Brain microvascular endothelial cell (primary cell): ENCODE data around the gene SMG6.

Experiments
- DNase-seq: peaks from one replicate; pipeline ENCODE4 v3.0.0-alpha.2; 2020
- H3K27ac ChIP-seq: fragments of 250-450 bp; sonication (Bioruptor Pico); 2 replicates; pipeline ENCODE4 v1.5.1; 2020; ENCODE audit warnings: mild to moderate bottlenecking, moderate library complexity
- H3K27me3 ChIP-seq: fragments of 250-450 bp; sonication (Bioruptor Pico); replicated peaks from 2 replicates; pipeline ENCODE4 v1.5.1; 2020; ENCODE audit warnings: mild to moderate bottlenecking
- H3K36me3 ChIP-seq: fragments of 250-450 bp; sonication (Bioruptor Pico); replicated peaks from 2 replicates; pipeline ENCODE4 v1.5.1; 2020; ENCODE audit warnings: mild to moderate bottlenecking
- H3K4me3 ChIP-seq: 2 replicates; pipeline ENCODE4 v1.5.1; 2011; ENCODE audit warnings: low read depth, mild to moderate bottlenecking, control low read depth, low read length, moderate library complexity
- in situ Hi-C: cut with HindIII; loops from 2 replicates; pipeline ENCODE4 v1.10.0; 2017; ENCODE audit warnings: low sequenced_read_pairs, low pct_ligation_motif_present
- TF ChIP-seq, protein P1 (sequence below): IDR thresholded peaks from 2 replicates; pipeline ENCODE4 v1.5.1; 2011; ENCODE audit warnings: low read depth, mild to moderate bottlenecking, moderate library complexity, low read length, control low read depth, inconsistent platforms; ENCODE audit errors: missing control alignments

SMG6 gene

DNA sequence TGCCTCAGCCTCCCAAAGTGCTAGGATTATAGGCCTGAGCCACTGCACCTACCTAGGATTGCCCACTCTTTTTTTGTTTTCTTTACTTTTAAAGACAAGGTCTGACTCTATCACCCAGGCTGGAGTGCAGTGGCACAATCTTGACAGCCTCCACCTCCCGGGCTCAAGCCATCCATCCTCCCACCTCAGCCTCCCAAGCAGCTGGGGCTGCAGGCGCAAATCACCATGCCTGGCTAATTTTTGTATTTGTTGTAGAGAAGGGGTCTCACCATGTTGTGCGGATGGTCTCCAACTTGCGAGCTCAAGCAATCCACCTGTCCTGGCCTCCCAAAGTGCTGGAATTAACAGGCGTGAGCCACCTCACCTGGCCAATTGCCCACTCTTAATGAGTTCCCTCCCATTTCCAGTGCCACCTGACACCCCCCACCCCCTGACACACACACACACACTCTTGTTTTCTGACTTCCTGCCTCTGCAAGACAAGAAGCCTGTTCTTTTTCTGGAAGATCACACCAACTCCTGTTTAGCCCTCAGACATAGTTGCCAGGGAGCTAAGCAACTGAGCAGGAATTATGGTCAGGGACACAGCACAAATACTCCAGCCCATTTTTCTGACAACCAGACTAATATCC lies 259.2 kb downstream of the SMG6 start:
- H3K27me3 ChIP-seq: no peaks in the 10 kb centered on the region
- TF ChIP-seq, protein P1, sequence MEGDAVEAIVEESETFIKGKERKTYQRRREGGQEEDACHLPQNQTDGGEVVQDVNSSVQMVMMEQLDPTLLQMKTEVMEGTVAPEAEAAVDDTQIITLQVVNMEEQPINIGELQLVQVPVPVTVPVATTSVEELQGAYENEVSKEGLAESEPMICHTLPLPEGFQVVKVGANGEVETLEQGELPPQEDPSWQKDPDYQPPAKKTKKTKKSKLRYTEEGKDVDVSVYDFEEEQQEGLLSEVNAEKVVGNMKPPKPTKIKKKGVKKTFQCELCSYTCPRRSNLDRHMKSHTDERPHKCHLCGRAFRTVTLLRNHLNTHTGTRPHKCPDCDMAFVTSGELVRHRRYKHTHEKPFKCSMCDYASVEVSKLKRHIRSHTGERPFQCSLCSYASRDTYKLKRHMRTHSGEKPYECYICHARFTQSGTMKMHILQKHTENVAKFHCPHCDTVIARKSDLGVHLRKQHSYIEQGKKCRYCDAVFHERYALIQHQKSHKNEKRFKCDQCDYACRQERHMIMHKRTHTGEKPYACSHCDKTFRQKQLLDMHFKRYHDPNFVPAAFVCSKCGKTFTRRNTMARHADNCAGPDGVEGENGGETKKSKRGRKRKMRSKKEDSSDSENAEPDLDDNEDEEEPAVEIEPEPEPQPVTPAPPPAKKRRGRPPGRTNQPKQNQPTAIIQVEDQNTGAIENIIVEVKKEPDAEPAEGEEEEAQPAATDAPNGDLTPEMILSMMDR: no peak
- H3K4me3 ChIP-seq: no peak overlapping the region
- no peak for DNase-seq
- H3K36me3 ChIP-seq: peaks cover 5% of the 10 kb centered on the region
- in situ Hi-C loops: no loop called here
- H3K27ac ChIP-seq: no peak overlapping the region

DNA sequence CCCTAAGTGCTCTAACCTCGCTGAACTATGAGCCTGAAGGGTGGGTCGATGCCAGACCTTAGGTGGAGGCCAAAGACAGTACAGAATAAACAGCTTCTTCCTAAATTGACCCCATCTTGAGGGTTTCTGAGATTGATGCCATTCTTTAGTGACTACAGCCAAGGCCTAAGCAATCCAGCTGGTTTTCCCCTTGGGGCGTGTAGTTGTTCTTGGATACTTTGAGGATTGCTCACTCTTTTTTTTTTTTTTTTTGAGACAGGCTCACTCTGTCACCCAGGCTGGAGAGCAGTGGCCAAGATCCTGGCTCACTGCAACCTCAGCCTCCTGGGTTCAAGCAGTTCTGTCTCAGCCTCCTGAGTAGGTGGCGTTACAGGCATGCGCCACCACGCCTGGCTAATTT lies 259.8 kb downstream of the SMG6 start:
- TF ChIP-seq, protein P1: no peak
- Histone ChIP-seq H3K27ac (peak overlapping the region; percentile 4), H3K27me3 (no peaks in the 10 kb centered on the region), H3K36me3 (peaks cover 5% of the 10 kb centered on the region), H3K4me3 (no peak overlapping the region)
- DNase-seq: no peak
- in situ Hi-C loops: no loop called here

DNA sequence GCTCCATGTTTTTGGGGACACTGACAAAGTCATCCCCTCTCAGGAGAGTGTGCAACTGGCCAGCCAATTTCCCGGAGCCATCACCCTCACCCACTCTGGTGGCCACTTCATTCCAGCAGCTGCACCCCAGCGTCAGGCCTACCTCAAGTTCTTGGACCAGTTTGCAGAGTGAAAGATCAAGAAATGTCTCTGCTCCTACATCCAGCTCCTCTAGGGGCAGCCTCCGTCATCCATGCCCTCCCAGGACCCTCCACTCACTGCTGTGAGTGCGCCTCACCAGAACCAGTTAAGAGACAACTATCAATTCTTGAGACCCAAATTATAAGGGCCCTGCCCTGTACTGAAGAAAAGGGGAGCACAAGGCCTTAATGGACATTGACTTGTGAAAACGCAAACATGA lies 260.7 kb downstream of the SMG6 start:
- Histone ChIP-seq H3K27me3 (no peaks in the 10 kb centered on the region), H3K27ac (no peak overlapping the region), H3K4me3 (peak overlapping the region; percentile 85), H3K36me3 (peaks cover 10% of the 10 kb centered on the region)
- TF ChIP-seq, protein P1: peak; percentile 30
- no peak for DNase-seq
- in situ Hi-C loops: no loop called here

DNA sequence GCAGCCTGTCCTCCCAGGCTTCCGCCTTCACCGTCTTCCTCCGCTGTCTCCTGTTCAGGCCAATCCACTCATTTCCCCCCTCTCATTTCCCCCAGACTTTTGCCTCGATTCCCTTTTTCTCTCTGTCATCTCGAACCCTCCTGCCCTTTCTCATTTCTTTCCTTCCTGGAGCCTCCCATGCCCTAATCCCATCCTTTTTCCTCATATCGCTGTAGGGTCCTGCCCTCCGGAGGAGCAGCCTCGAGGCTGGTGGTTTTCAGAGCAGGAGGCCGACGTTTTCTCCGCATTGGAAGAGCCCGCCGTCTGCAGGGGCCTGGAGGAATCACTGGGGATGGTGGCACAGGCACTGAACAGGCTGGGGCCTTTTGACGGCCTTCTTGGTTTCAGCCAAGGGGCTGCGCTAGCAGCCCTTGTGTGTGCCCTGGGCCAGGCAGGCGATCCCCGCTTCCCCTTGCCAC lies 261.2 kb downstream of the SMG6 start:
- DNase-seq: no peak
- no peaks in the 10 kb centered on the region for H3K27me3 ChIP-seq
- TF ChIP-seq, protein P1: peak; percentile 67
- in situ Hi-C loops: no loop called here
- H3K36me3 ChIP-seq: peaks cover 10% of the 10 kb centered on the region
- peak overlapping the region; percentile 85 for H3K4me3 ChIP-seq
- peak overlapping the region; percentile 88 for H3K27ac ChIP-seq

DNA sequence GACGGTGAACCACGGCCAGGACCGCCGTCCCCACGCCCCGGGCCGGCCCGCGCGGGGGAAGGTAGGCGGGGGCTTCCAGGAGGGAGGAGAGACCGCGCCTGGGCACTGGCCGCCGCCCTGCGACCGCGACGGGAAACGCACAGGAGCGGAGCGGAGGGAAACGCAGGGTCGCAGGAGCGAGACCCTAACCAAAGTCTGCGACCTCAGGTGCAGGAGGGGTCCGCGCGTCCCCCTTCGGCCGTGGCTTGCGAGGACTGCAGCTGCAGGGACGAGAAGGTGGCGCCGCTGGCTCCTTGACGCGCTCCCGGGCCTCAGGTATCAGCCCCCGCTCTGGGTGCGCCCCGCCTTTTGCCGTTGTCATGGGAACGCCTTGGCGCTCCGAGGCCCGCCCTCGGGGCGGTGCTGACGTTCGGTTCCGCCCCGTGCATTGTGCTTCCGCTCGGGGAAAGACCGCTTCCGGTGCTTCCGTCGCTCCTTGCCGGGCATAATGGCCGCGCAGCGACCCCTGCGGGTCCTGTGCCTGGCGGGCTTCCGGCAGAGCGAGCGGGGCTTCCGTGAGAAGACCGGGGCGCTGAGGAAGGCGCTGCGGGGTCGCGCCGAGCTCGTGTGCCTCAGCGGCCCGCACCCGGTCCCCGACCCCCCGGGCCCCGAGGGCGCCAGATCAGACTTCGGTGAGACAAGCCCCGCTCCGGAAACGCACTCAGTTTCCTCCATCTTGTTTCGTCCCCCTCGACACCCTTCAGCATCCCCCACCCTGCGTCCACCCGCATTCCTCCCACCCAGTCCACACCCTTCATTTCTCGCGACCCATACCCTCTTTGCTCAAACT lies 261.8 kb downstream of the SMG6 start, which contains the start of gene OVCA2:
Gene OVCA2 (plus strand): TSS at position 462 of the 829 bp plus-strand sequence. CDS start 26 bp downstream, at position 488.
- TF ChIP-seq, protein P1: peak; percentile 59
- Histone ChIP-seq H3K27me3 (no peaks in the 10 kb centered on the region), H3K4me3 (peak within 1 kb of the TSS; percentile 85), H3K27ac (peak within 1 kb of the TSS; percentile 88), H3K36me3 (peaks cover 12% of the 10 kb centered on the region)
- peak; percentile 87 for DNase-seq
- in situ Hi-C loops: no loop called here
